Uterus (tissue), 2 donors: ENCODE data around the gene COQ7.

Source experiments
- CTCF ChIP-seq, 4 experiments: fragments of 200-600 bp in 2 of 4; fragments of 450-650 bp in 2 of 4; sonication (generic) in 2 of 4; IDR thresholded peaks; one replicate each; pipeline ENCODE4 v1.5.1; 2016 to 2019; ENCODE audit warnings: antibody characterized with exemption in 4 of 4, mild to moderate bottlenecking in 2 of 4, moderate library complexity in 1 of 4
- POLR2A ChIP-seq, 2 donors: fragments of 450-650 bp; IDR thresholded peaks; one replicate each; pipeline ENCODE4 v1.6.1; 2016; ENCODE audit warnings: antibody characterized with exemption in 2 of 2, mild to moderate bottlenecking in 1 of 2, moderate library complexity in 1 of 2

- TF ChIP-seq CTCF (IDR thresholded peaks at IDR 0.05) = no peak
- TF ChIP-seq POLR2A (IDR thresholded peaks at IDR 0.05) = no peak
Measured at GRCh38 chr16:19029980-19030379, 37.4 kb upstream of the COQ7 start.
